SK-MEL-5 (cell line): ENCODE data around the gene TSKS. TPM values are rescaled to one million over a fixed set of nuclear protein-coding genes. Genes with fewer than 3 reads are reported as not detected.

Source experiments
- DNase-seq: peaks from one replicate; pipeline ENCODE4 v3.0.0-alpha.2; 2016; ENCODE audit warnings: low read depth, low spot score
- in situ Hi-C: cut with HindIII; loops from 2 replicates; pipeline ENCODE4 v1.10.0; 2016; ENCODE audit warnings: low sequenced_read_pairs, high pct_unique_total_duplicates, low pct_unique_long_range_greater_than_20kb
- total RNA-seq: library from RNA; depleted of rRNA; stranded (reverse); fragments of >200 nt; shearing (Covaris generic); gene quantifications from 2 replicates; pipeline ENCODE4 v1.2.3, GENCODE V29; 2014

The TSKS gene
- total RNA-seq, 1 experiment from 2014 or later = not detected

DNA sequence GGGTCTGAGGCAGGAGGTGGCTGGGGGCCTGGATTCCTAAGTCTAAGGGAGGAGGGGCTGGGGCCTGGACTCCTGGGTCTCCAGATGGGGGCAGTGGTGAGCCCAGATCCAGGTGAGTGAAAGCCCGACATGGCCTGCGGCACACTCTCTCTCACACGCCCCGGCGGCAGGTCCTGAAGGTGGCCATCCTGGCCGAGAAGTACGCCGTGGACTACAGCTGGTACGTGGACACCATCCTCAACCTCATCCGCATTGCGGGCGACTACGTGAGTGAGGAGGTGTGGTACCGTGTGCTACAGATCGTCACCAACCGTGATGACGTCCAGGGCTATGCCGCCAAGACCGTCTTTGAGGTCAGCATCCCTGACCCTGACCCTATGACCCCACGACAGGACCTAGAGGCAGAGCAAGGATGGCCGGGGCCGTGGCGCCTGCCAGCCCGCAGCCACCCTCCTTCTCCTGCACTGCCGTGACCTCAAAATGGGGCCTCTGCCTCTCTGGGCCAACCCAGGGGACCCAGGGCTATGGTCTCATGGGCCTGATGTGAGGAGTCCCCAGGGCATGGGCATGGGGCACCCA, 36.8 kb upstream of the TSKS start:
- in situ Hi-C loops = no loop called here
- DNase-seq = no peak

DNA sequence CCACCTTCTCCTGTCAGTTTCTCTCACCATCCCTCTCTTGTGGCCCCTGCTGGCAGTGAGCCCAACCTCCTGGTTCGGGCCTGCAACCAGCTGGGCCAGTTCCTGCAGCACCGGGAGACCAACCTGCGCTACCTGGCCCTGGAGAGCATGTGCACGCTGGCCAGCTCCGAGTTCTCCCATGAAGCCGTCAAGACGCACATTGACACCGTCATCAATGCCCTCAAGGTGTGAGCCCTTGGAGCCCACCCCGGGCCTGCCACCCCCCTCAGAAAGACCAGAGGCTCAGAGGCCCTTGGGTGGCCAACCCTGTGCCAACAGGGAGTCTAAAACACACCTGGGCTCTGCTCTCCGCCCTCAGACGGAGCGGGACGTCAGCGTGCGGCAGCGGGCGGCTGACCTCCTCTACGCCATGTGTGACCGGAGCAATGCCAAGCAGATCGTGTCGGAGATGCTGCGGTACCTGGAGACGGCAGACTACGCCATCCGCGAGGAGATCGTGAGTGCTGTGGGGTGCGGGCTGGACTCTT, 36.2 kb upstream of the TSKS start:
- no peak for DNase-seq
- in situ Hi-C loops = no loop called here

DNA sequence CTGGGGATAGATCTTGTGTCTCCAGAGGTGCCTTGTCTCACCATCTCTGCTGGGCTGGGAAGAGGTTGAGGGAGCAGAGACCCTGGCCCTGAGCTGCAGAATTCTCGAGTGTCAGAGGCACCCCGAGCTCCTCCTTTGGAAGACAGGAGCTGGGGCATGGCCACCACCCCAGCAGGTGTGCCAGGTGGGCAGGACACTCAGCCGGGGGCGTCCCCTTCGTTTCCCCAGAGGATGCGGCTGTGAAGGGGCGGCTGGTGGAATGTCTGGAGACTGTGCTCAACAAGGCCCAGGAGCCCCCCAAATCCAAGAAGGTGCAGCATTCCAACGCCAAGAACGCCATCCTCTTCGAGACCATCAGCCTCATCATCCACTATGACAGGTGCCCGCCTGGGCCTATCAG, 35.5 kb upstream of the TSKS start:
- DNase-seq = no peak
- in situ Hi-C loops = no loop called here

DNA sequence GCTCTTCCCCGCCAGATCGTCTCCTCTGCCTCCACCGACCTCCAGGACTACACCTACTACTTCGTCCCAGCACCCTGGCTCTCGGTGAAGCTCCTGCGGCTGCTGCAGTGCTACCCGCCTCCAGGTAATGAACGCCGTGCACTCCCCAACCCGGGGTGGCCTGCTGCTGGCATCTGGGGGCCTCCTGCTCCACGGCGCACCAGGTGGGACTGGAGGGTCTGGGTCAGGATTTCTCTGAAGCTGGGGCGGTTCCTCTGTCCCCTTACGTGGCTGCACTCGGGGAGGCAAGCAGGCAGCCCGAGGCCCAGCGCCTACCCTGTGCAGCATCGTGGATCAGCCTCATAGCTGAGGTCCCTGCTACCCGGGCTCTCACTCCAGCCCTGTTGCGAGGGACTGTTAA, 32.5 kb upstream of the TSKS start:
- no peak for DNase-seq
- in situ Hi-C loops = no loop called here

DNA sequence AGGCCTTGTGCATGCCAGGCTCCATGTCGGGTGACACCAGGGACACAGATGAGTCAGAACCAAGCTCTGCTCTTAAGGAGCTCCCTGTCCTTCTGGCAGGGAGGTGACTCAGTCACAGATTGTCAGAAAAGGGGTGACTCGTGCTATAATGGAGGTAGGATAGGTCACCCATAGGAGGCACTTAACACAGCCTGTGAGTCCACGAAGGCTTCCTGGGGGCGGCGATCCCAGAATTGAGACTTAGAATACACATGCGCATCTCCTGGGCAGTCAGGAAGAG, 30.4 kb upstream of the TSKS start:
- in situ Hi-C loops = no loop called here
- DNase-seq = no peak

DNA sequence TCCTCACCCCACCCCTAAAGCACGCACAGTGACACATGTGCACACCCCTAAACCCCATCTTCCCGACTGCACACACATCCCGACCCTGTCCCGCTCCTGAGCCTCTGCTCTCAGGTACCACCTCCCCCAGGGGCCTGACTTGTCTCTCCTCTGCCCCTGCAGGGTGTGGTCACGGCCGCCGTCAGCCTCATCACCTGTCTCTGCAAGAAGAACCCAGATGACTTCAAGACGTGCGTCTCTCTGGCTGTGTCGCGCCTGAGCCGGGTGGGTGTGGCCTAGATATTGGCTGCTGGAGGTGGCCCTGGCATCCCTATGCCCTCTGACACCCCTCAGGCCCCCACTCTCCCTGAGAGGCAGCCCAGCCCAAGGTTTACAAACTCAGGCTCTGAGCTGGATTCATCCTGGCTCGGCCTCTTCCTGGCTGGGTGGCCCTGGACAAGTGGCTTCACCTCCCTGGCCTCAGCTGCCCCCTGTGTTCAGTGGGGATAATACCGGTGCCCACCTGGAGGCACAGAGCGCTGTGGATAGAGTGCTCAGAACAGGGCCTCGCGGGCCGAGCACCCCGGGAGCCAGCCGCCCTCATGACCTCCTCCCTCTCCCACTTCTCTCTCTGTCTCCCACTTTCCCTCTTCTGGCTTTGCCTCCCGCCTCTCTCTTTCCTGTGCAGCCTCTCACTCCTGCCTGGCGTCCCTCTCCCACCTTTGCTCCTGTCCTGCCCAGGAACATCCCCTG, 29.9 kb upstream of the TSKS start:
- in situ Hi-C loops = no loop called here

DNA sequence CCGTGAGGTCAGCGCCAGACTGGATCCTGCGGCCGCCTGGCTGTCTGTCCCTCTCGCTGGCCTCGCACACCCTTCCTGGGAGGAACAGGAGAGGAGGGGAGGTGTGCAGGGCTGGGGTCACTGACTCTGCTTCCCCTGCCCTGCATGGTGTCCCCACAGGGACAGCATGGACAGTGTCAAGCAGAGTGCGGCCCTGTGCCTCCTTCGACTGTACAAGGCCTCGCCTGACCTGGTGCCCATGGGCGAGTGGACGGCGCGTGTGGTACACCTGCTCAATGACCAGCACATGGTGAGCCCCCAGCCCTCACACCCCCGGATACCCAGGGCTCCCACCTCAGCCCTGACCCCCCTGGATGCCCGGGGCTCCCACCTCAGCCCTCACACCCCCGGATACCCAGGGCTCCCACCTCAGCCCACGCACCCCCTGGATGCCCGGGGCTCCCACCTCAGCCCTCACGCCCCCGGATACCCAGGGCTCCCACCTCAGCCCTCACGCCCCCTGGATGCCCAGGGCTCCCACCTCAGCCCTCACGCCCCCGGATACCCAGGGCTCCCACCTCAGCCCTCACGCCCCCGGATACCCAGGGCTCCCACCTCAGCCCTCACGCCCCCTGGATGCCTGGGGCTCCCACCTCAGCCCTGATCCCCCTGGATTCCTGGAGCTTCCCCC, 28.8 kb upstream of the TSKS start:
- in situ Hi-C loops = no loop called here
- DNase-seq = no peak

More for the DNA sequence above, 29.9 kb upstream of the TSKS start:
- DNase-seq = no peak

DNA sequence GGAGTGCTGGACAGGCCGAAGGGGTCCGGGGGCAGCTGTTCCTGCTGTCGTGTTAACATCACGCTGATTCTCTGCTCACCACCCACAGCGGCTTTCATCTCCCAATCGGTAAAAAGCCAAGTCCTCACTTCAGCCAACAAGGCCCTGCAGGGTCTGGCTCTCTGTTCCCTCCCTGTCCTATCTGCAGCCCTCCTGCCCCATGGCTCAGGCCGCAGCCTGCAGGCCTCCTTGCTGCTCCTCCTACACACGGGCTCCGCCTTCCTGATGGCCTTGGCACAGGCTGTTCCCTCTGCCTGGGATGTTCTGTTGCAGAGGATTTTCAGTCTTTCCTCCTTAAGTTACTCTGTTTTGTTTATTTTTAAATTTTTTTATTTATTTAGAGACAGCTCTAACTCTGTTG, 27.8 kb upstream of the TSKS start:
- in situ Hi-C loops = no loop called here
- no peak for DNase-seq

DNA sequence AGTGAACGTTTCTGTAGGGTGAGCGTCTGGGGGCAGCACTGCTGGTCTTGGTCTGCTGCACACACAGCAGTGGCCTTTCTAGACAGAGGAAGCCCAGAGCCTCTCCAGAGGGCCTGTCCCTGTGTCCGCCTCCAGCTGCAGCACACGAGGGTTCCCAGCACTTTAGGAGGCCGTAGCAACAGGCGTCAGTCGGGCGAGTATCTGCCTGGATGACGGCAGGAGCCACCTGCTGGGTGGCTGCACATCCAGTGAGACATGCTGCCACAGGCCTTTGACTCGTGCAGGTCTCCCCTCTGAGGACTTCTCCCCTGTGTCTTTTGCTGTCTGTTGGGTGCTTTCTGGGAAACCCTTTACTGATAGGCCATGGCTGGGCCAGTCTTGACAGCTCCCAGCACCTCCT, 25.8 kb upstream of the TSKS start:
- in situ Hi-C loops = no loop called here
- no peak for DNase-seq

DNA sequence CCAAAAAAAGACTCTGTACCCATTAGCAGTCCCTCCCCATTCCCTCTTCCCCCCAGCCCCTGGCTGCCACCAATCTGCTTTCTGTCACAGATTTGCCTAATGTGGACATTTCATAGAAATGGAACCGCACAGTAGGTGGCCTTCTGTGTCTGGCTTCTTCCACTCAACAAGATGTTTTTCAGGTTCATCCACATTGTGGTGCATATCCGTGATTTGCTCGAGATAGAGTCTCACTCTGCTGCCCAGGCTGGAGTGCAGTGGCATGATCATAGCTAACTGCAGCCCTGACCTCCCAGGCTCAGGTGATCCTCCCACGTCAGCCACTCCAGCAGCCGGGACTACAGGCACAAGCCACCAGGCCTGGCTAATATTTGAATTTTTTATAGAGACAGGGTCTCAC, 24.6 kb upstream of the TSKS start:
- in situ Hi-C loops = no loop called here
- DNase-seq = no peak

DNA sequence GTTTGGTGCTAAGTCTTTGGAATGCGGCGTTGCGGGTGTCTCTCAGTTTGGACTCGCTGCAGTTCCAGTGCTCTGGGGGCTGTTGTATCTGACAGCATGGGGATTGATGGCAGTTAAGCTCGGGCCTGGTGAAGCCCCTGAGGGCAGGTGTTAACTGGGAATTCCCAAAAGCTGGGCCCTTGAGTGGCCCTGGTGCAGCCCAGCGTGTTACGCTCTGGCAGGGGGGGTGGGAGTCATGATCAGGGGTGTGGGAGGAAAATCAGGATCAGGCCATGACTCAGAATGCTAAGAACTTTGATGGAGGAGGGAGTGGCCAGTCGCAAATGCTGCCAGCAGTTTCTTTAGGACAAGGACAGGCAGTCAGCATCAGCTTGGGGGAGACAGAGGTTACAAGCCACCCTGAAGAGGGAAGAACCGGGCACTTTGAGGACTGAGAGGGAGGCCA, 23.3 kb upstream of the TSKS start:
- in situ Hi-C loops = no loop called here
- no peak for DNase-seq

DNA sequence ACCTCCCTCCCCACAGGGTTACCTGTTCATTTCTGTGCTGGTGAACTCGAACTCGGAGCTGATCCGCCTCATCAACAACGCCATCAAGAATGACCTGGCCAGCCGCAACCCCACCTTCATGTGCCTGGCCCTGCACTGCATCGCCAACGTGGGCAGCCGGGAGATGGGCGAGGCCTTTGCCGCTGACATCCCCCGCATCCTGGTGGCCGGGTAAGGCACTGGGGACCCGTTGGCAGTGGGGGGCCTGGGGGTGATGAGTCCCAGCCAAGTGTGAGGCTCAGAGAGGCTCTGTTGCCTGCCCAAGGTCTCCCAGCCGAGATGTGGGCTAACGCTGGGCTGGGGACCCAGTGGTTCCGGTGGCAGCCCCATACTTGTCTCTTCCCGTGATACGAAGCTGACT, 19.4 kb upstream of the TSKS start:
- in situ Hi-C loops = no loop called here
- DNase-seq = no peak

DNA sequence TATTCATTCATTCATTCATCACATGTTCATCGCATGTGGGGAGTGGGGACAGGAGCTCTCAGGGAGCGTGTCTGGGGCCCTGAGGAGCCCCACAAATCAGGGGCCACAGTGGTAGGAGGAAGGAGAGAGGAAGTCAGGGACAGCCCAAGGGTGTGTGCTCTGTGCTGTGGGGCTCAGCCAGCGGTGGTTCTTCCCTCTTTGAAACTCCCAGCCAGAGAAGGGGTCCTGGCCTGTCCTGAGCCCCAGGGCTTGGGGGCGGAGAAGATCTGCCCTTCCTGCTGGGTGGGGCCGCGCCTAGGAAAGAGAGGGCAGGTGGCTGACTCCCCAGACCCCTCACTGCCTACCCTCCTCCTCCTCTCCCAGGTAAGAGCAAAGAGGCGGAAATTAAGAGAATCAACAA, 18.3 kb upstream of the TSKS start:
- in situ Hi-C loops = no loop called here
- no peak for DNase-seq

DNA sequence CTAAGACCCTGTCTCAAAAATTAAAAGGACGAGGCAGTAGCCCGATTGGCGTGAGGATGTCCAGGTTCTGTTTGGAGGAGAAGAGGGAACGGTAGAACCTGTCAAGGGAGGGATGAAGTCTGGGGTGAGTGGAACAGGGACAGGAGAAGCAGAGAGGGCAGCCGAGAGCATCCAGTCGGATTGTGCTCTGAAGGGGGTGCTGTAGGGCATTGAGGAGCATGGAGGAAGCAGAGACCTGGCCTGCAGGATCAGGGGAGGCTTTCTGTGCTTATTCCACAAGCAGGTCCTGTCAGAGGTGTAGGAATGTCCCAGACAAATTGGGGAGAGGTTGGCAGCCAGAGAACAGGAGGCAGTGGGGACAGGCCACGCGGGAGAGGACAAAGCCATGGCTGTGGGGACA, 17.8 kb upstream of the TSKS start:
- no peak for DNase-seq
- in situ Hi-C loops = no loop called here

DNA sequence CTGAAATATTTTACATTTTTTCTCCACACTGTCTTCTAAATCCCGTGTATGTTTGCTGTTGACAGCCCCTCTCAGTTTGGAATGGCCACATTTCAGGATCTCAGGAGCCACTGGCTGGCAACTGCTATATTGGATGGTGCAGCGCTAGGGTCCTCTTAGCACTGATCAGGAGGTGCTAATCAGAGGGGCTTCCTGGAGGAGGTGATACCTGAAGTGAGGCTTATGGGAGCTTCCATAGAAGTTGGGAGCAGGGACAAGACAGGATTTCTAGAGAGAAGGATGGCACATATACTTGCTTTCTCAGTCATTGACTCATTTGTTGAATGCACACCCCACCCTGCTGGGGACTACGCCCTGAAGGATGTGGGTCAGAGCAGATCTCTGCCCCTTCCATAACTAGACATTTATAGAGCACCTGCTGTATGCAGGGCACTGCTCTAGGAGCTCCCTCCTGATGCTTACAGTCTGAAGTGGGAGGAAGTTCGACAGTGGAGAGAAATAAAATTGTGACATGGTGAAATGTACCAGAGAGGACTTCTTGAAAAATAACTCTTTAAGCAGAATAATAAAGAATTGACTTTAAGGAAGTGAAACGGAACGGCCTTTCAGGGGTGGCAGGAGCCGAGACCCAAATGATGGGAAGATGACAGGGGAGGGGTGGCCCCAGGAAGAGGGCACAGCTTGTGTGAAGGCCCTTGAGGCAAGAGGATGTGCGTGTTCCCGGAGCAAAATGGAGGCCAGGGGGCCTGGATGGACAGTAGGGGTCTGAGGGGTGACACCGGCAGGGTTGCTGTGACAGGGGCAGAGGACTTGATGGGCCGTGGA, 16.8 kb upstream of the TSKS start:
- no peak for DNase-seq
- in situ Hi-C loops = no loop called here

DNA sequence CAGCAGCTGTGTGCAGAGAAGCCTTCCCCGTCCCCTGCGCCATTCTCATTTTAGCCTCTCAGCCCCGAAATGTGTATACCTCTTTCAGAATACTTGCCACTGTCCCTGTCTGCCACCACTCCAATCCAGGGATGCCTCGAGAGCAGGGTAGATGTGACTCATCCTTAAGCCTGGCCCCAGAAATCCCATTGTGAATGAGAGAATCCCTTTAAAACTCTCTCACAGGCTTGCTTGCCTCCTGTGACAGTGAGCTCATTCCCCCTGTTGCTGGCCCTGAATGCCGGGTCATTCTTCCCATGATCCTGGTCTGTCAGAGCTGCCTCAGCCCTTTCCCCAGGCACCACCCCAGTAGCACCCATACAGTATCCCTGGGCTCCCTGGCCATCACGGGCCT, 13.3 kb upstream of the TSKS start:
- DNase-seq = no peak
- in situ Hi-C loops = no loop called here

DNA sequence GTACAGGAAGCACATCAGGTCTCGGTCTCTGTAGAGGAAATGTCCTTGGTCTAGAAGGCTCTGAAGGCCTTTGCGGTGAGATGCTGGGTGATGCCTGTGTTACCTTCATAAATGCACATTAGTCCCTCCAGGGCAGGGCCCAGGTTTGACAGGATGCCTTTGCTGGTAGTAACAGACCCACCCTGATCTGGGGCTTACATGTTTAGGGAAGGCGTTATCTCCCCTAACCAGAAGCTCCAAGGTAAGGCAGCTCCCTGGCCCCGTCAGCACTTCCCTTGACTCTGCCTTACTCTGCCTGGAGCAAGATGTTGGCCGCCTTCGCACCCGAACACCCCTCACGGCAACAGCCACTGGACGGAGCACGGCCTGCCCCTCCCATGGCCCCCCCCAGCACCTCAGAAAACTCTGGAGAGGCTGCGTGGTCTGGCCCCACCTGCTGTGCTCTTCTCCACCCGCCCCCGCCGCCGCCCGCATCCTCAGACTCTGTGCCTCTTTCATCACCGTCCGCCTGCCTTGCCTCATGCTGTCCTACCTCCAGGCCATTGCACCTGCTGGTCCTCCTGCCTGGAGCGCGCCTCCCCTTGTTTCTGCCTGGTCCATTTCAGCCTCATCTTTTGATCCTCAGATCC, 12.8 kb upstream of the TSKS start:
- no peak for DNase-seq
- in situ Hi-C loops = no loop called here

DNA sequence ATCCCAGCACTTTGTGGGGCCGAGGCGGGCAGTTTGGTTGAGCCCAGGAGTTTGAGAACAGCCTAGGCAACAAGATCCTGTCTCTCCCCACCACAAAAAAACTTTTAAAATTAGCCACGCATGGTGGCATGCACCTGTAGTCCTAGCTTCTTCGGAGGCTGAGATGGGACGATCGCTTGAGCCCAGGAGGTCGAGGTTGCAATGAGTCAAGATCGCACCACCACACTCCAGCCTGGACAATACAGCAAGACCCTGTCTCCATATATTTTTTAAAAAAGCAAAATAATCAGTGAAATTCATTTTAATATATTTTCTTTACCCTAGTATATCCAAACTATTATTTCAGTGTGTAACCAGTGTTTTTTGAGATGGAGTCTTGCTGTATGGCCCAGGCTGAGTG, 11.9 kb upstream of the TSKS start:
- in situ Hi-C loops = no loop called here
- DNase-seq = no peak
